Ishikawa (cell line): ENCODE measurements around the gene PON2.

ENCODE experiments used
- CEBPB ChIP-seq: IDR thresholded peaks from 2 replicates; pipeline ENCODE4 v1.6.1; 2012
- CREB1 ChIP-seq: IDR thresholded peaks from 2 replicates; pipeline ENCODE4 v1.6.1; 2012; ENCODE audit warnings: low read depth
- EGR1 ChIP-seq: IDR thresholded peaks from 2 replicates; pipeline ENCODE4 v1.6.1; 2012
- EP300 ChIP-seq: IDR thresholded peaks from 2 replicates; pipeline ENCODE4 v1.6.1; 2012; ENCODE audit warnings: borderline replicate concordance
- FOXM1 ChIP-seq: IDR thresholded peaks from 2 replicates; pipeline ENCODE4 v1.6.1; 2012; ENCODE audit warnings: low read depth, borderline replicate concordance
- MAX ChIP-seq: IDR thresholded peaks from 2 replicates; pipeline ENCODE4 v1.6.1; 2012
- NFIC ChIP-seq: IDR thresholded peaks from 2 replicates; pipeline ENCODE4 v1.6.1; 2012
- RAD21 ChIP-seq: IDR thresholded peaks from 2 replicates; pipeline ENCODE4 v1.6.1; 2012; ENCODE audit warnings: low read depth
- REST ChIP-seq: IDR thresholded peaks from 2 replicates; pipeline ENCODE4 v1.6.1; 2012; ENCODE audit warnings: low read depth, mild to moderate bottlenecking
- TAF1 ChIP-seq: IDR thresholded peaks from 2 replicates; pipeline ENCODE4 v1.6.1; 2012; ENCODE audit warnings: low read depth, mild to moderate bottlenecking
- TCF12 ChIP-seq: IDR thresholded peaks from 2 replicates; pipeline ENCODE4 v1.6.1; 2012; ENCODE audit warnings: low read depth
- TEAD4 ChIP-seq: IDR thresholded peaks from 2 replicates; pipeline ENCODE4 v1.6.1; 2012
- USF1 ChIP-seq: IDR thresholded peaks from 2 replicates; pipeline ENCODE4 v1.6.1; 2012
- YY1 ChIP-seq: IDR thresholded peaks from 2 replicates; pipeline ENCODE4 v1.6.1; 2012; ENCODE audit warnings: low read depth
- ZBTB7A ChIP-seq: IDR thresholded peaks from 2 replicates; pipeline ENCODE4 v1.6.1; 2012; ENCODE audit warnings: low read depth

The PON2 gene

GRCh38 chr7:95472581-95473161 is 37.8 kb upstream of the PON2 start:
- no peak for TF ChIP-seq TCF12
- peak; percentile 53; the same call in 1 of the 2 replicates for TF ChIP-seq NFIC
- no peak for TF ChIP-seq TAF1
- peak; percentile 1; the same call in 1 of the 2 replicates for TF ChIP-seq MAX

- TF ChIP-seq USF1, result no peak
- no peak for TF ChIP-seq CREB1
- no peak for TF ChIP-seq RAD21
- no peak for TF ChIP-seq FOXM1
Observed at GRCh38 chr7:95471071-95471470, 36.2 kb upstream of the PON2 start.

- no peak for TF ChIP-seq CEBPB
- peak; percentile 45; the same call in 1 of the 2 replicates for TF ChIP-seq EGR1
Observed at GRCh38 chr7:95470452-95470851, 35.6 kb upstream of the PON2 start.

- no peak for TF ChIP-seq REST
- TF ChIP-seq USF1, result no peak
- TF ChIP-seq TCF12, result no peak
- no peak for TF ChIP-seq TEAD4
- TF ChIP-seq MAX, result no peak
- TF ChIP-seq TAF1, result no peak
Observed at GRCh38 chr7:95469848-95470247, 35.0 kb upstream of the PON2 start.

GRCh38 chr7:95469187-95469586 is 34.4 kb upstream of the PON2 start:
- TF ChIP-seq REST, result no peak
- TF ChIP-seq EGR1, result no peak
- no peak for TF ChIP-seq CEBPB
- no peak for TF ChIP-seq TCF12
- no peak for TF ChIP-seq CREB1
- no peak for TF ChIP-seq EP300
- no peak for TF ChIP-seq YY1
- TF ChIP-seq FOXM1, result no peak
- no peak for TF ChIP-seq TEAD4
- no peak for TF ChIP-seq ZBTB7A
- TF ChIP-seq RAD21, result no peak
- no peak for TF ChIP-seq TAF1
- no peak for TF ChIP-seq MAX
- TF ChIP-seq USF1, result no peak

- TF ChIP-seq TCF12 (no peak), REST (no peak), USF1 (no peak), YY1 (no peak), NFIC (no peak)
Observed at GRCh38 chr7:95467912-95468607, 33.2 kb upstream of the PON2 start.
